Fibroblast of mammary gland (primary cell): ENCODE measurements around the gene INSRR.

Experiments
- DNase-seq: peaks from one replicate; pipeline ENCODE4 v3.0.0-alpha.2; 2010; ENCODE audit warnings: low read depth
- H3K4me3 ChIP-seq: 2 replicates; pipeline ENCODE4 v1.5.1; 2011; ENCODE audit warnings: low read depth, mild to moderate bottlenecking, low read length, moderate library complexity; ENCODE audit not compliant: control insufficient read depth
- CTCF ChIP-seq: conservative IDR thresholded peaks from 2 replicates; pipeline ENCODE4 v1.5.1; 2011; ENCODE audit warnings: low read depth, low read length, inconsistent platforms; ENCODE audit not compliant: control insufficient read depth, insufficient read depth

Gene INSRR

DNA sequence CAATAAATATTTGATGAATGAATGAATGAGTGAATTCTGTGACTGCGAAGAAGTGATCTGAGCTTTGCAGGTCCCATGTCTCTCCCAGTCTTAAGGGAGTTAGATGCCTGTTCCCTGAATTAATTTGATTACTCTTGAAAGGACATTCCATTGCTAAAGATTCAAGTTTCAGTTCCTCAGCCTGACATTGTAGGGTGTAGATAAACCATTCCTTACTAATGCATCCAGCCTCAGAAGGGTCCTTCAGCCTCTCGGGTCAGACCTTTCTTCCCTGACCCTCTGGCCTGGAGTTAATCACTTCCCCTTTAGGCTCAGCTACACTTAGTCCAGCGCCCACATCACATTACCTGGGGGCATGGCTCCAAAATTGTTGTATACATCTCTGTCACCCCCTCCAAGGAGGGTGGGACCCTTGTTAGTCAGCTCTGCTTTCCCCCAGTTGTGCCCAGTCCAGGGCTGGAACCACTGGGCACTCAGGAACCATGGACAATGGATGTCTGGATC is 2.6 kb downstream of the INSRR start:
- no peak for DNase-seq
- no peak overlapping the region for H3K4me3 ChIP-seq
- TF ChIP-seq CTCF = no peak

GRCh38 chr1:156854634-156855033 is 4.3 kb downstream of the INSRR start:
- no peak for TF ChIP-seq CTCF
- DNase-seq = no peak
- H3K4me3 ChIP-seq = no peak overlapping the region

DNA sequence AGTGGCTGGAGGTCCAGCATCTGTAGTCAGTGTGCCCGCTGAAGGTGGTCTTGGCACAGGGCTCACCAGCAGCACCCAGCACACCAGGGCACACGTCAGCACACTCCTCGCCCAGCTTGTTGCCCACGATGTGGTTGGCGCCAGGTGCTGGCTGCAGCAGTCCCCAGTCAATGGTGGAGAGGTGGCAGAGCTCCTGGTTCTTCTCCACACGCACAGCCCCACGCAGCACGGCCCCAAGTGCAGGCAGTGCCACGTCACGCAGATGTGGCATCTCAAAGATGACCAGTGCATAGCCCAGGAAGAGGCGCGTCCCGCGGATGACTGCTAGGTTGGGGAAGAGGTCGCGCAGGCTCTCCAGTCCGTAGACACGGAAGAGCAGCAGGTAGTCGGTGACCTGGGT is 5.2 kb downstream of the INSRR start:
- no peak for DNase-seq
- TF ChIP-seq CTCF = no peak

DNA sequence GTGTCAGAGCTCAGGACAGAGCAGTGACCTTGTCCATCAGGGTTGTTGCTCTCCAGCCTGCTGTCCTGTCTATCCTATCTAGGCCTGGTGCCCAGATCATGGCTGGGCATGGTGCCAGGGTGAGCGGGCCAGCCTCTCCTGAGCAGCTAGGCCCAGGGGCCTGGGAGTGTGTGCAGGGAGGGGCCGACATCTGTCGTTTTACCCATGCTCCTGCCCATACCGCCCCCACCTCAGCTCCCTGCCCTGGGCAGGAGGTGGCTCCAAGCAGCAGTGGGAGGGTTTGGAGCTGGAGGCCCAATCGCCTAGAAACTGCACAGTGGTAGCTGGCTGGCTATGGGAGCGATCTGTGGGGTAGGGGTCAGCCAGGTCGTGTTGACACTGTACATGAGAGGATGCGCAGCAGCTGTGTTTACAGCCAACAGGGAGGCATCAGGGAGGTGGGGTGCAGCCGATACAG is 6.5 kb downstream of the INSRR start:
- TF ChIP-seq CTCF = no peak
- no peak overlapping the region for H3K4me3 ChIP-seq
- peak; percentile 33 for DNase-seq

More for the DNA sequence above, 5.2 kb downstream of the INSRR start:
- H3K4me3 ChIP-seq = no peak overlapping the region

GRCh38 chr1:156851779-156852417 is 7.0 kb downstream of the INSRR start:
- no peak for TF ChIP-seq CTCF
- DNase-seq = no peak
- H3K4me3 ChIP-seq = no peak overlapping the region

DNA sequence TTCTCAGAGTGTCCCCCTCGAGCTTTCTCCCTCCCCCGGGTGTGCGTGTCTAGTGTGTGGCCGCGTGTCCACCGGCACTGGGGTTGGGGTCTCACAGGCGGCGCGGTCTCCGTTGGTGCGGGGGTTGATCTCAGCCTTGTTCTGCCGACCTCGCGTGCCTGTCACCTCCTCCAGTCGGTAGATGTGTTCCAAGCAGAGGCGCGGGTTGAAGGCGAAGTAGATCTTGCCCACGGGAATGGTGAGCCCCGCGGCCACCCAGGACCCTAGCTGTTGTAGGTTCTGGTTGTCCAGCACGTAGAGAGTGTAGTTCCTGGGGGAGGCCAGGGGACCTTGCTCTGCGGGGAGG is 9.8 kb downstream of the INSRR start:
- no peak for TF ChIP-seq CTCF
- H3K4me3 ChIP-seq = no peak overlapping the region
- no peak for DNase-seq
